Calu3 (cell line): ENCODE results near the gene PLLP. TPM values are rescaled to one million over a fixed set of nuclear protein-coding genes. Genes with fewer than 3 reads are reported as not detected.

Source experiments
- BruUV-seq: library from RNA; stranded (reverse); fragments of 400-500 nt; replicated peaks from 2 replicates; lab custom pipeline; 2021; lab: Mats Ljungman, UMichigan
- CTCF ChIA-PET: fragments of 300-600 bp; sonication (Branson Sonifier 250); formaldehyde crosslinking; loops from one replicate; lab custom pipeline; 2022; ENCODE audit warnings: antibody characterized with exemption; lab: Charles Lee
- DNase-seq: peaks from one replicate; pipeline ENCODE4 v3.0.0; 2022
- H3K27ac Mint-ChIP-seq: one replicate; pipeline ENCODE4 v1.8.0; 2022; ENCODE audit warnings: mixed read lengths; ENCODE audit not compliant: unreplicated experiment
- H3K27me3 Mint-ChIP-seq: one replicate; pipeline ENCODE4 v1.8.0; 2022; ENCODE audit warnings: mixed read lengths; ENCODE audit not compliant: unreplicated experiment
- H3K36me3 Mint-ChIP-seq: one replicate; pipeline ENCODE4 v1.8.0; 2022; ENCODE audit warnings: mild to moderate bottlenecking, moderate library complexity, mixed read lengths; ENCODE audit not compliant: insufficient read depth, unreplicated experiment
- H3K4me1 Mint-ChIP-seq: one replicate; pipeline ENCODE4 v1.8.0; 2022; ENCODE audit warnings: mild to moderate bottlenecking, low read depth, mixed read lengths; ENCODE audit not compliant: unreplicated experiment
- H3K4me3 Mint-ChIP-seq: one replicate; pipeline ENCODE4 v1.8.0; 2022; ENCODE audit warnings: mild to moderate bottlenecking, low read depth, moderate library complexity, mixed read lengths; ENCODE audit not compliant: unreplicated experiment
- H3K9me3 Mint-ChIP-seq: one replicate; pipeline ENCODE4 v1.8.0; 2022; ENCODE audit warnings: low read depth, mixed read lengths; ENCODE audit not compliant: unreplicated experiment
- CTCF ChIP-seq: fragments of 200-600 bp; IDR thresholded peaks from one replicate; pipeline ENCODE4 v1.8.0; 2022; ENCODE audit warnings: antibody characterized with exemption; ENCODE audit not compliant: unreplicated experiment
- intact Hi-C: fragments of 100-400 bp; cut with micrococcal nuclease; formaldehyde crosslinking; loops from one replicate; pipeline ENCODE4 v1.10.0; 2022; ENCODE audit not compliant: unreplicated experiment
- total RNA-seq: library from RNA; stranded (reverse); gene quantifications from 2 replicates; pipeline ENCODE4 v1.2.3, GENCODE V29; 2022

Gene PLLP
- total RNA-seq, 1 experiment from 2014 or later = 38.3 TPM

GRCh38 chr16:57225978-57226377 is 58.5 kb downstream of the PLLP start:
- H3K27ac Mint-ChIP-seq = no peak overlapping the region
- no peak overlapping the region for H3K4me3 Mint-ChIP-seq
- CTCF ChIA-PET = no interaction called here
- H3K36me3 Mint-ChIP-seq = peaks cover 28% of the 10 kb centered on the region
- H3K27me3 Mint-ChIP-seq = no peaks in the 10 kb centered on the region
- intact Hi-C loops = no loop called here
- BruUV-seq = no TSS peak
- TF ChIP-seq CTCF = no peak
- no peaks in the 10 kb centered on the region for H3K4me1 Mint-ChIP-seq
- no peaks in the 10 kb centered on the region for H3K9me3 Mint-ChIP-seq
- DNase-seq = no peak

- Mint-ChIP-seq H3K27ac (no peak overlapping the region), H3K27me3 (no peaks in the 10 kb centered on the region), H3K4me3 (no peak overlapping the region), H3K36me3 (peaks cover 26% of the 10 kb centered on the region), H3K4me1 (no peaks in the 10 kb centered on the region), H3K9me3 (peaks cover 3% of the 10 kb centered on the region)
- DNase-seq = no peak
- BruUV-seq = no TSS peak
- no peak for TF ChIP-seq CTCF
- CTCF ChIA-PET = interaction anchor here (0.6 kb wide), 1 partner anchor 117 kb away, joined by 4 read pairs; no protein-coding TSS in a partner anchor
- intact Hi-C loops = no loop called here
These were observed 59.7 kb downstream of the PLLP start for GRCh38 chr16:57224651-57225335.

- Mint-ChIP-seq H3K4me1 (no peaks in the 10 kb centered on the region), H3K9me3 (peaks cover 13% of the 10 kb centered on the region), H3K36me3 (peaks cover 32% of the 10 kb centered on the region), H3K27me3 (no peaks in the 10 kb centered on the region), H3K4me3 (no peak overlapping the region), H3K27ac (no peak overlapping the region)
- TF ChIP-seq CTCF = no peak
- intact Hi-C loops = no loop called here
- DNase-seq = no peak
- no TSS peak for BruUV-seq
- CTCF ChIA-PET = no interaction called here
These were observed 61.4 kb downstream of the PLLP start for GRCh38 chr16:57223057-57223456.

- no peak overlapping the region for H3K4me3 Mint-ChIP-seq
- no peak for TF ChIP-seq CTCF
- no peaks in the 10 kb centered on the region for H3K27me3 Mint-ChIP-seq
- no peak for DNase-seq
- BruUV-seq = no TSS peak
- intact Hi-C loops = no loop called here
- no peaks in the 10 kb centered on the region for H3K4me1 Mint-ChIP-seq
- peaks cover 25% of the 10 kb centered on the region for H3K9me3 Mint-ChIP-seq
- H3K27ac Mint-ChIP-seq = no peak overlapping the region
- H3K36me3 Mint-ChIP-seq = peaks cover 63% of the 10 kb centered on the region
- CTCF ChIA-PET = no interaction called here
These were observed 67.5 kb downstream of the PLLP start for GRCh38 chr16:57216968-57217367.
